Measurements from ENCODE around the gene RWDD1. TPM values are rescaled to one million over a fixed set of nuclear protein-coding genes. Genes with fewer than 3 reads are reported as not detected.
A peak's percentile ranks its signal among the peaks of the same experiment; 100 is the strongest.

The RWDD1 gene
- total RNA-seq, 1 donor from 2014 or later: 49.6 TPM

- peaks cover 30% of the 10 kb centered on the region for H3K27me3 Mint-ChIP-seq (ENCODE audit: low read depth)
- no peaks in the 10 kb centered on the region for H3K9me3 Mint-ChIP-seq
- peak within 1 kb of the TSS; percentile 95 for H3K4me3 Mint-ChIP-seq
- peak; percentile 75 for DNase-seq (ENCODE audit: low read depth, low spot score)
- peaks cover 3% of the 10 kb centered on the region for H3K36me3 Mint-ChIP-seq (ENCODE audit: low read depth)
- TF ChIP-seq, protein P1, sequence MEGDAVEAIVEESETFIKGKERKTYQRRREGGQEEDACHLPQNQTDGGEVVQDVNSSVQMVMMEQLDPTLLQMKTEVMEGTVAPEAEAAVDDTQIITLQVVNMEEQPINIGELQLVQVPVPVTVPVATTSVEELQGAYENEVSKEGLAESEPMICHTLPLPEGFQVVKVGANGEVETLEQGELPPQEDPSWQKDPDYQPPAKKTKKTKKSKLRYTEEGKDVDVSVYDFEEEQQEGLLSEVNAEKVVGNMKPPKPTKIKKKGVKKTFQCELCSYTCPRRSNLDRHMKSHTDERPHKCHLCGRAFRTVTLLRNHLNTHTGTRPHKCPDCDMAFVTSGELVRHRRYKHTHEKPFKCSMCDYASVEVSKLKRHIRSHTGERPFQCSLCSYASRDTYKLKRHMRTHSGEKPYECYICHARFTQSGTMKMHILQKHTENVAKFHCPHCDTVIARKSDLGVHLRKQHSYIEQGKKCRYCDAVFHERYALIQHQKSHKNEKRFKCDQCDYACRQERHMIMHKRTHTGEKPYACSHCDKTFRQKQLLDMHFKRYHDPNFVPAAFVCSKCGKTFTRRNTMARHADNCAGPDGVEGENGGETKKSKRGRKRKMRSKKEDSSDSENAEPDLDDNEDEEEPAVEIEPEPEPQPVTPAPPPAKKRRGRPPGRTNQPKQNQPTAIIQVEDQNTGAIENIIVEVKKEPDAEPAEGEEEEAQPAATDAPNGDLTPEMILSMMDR (conservative IDR thresholded peaks at IDR 0.05): no peak
- peak within 1 kb of the TSS; percentile 100 for H3K27ac Mint-ChIP-seq (ENCODE audit: unreplicated experiment)
- peaks cover 21% of the 10 kb centered on the region for H3K4me1 Mint-ChIP-seq
Measured at GRCh38 chr6:116615937-116616736, 44.8 kb downstream of the RWDD1 start, which contains the start of gene RSPH4A. TSS of gene RSPH4A (plus strand) at chr6:116616479. CDS start at chr6:116616624, 145 bp downstream.

DNA sequence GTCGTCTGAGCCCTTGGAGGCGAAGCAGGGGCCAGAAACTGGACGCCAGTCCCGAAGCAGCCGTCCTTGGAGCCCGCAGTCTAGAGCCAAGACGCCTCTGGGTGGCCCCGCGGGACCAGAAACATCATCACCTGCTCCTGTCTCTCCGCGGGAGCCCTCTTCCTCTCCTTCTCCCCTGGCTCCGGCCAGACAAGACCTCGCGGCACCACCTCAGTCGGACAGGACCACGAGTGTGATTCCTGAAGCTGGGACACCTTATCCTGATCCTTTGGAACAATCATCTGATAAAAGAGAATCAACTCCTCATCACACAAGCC is 45.4 kb downstream of the RWDD1 start:
- Mint-ChIP-seq H3K27me3 (ENCODE audit: low read depth) (peaks cover 29% of the 10 kb centered on the region), H3K9me3 (no peaks in the 10 kb centered on the region), H3K4me1 (peaks cover 17% of the 10 kb centered on the region), H3K36me3 (ENCODE audit: low read depth) (peaks cover 3% of the 10 kb centered on the region), H3K27ac (ENCODE audit: unreplicated experiment) (peak overlapping the region; percentile 91), H3K4me3 (peak overlapping the region; percentile 95)
- TF ChIP-seq, protein P1 (conservative IDR thresholded peaks at IDR 0.05): no peak
- peak; percentile 5 for DNase-seq (ENCODE audit: low read depth, low spot score)

DNA sequence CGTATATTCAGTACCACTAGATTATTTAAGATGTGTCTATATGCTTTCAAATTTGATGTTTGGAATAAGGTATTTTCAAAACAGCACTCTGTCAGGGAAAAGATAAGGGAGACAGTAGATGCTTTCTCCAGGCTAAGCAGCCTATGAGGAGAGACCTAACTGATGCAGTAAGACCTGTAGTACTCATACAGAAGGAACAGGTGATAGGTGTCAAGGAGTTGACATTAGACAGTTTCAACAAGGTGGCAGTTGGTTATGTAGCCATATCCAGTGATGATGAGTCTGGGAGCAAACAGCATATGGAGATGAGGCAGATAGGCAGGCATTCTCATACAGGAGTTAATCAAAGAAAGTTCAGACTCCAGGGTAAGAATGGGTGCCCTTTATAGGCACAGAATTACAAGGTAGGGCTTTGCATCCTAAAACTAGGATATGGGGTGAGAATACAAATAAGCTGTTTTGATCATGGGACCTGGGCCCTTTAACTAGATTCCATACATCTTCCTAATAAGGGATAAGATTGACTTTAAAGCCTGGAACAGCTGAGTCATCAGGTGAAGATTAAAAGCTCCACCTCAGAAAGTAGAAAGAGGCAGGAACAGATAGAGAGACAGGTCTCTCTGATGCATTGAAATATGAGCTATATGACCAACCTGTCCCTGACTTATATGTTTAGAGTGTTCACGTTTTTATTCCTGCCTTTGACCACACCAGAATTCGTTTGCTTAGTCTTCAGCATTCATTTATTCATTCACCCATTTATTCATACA is 52.9 kb downstream of the RWDD1 start:
- Mint-ChIP-seq H3K4me3 (no peak overlapping the region), H3K36me3 (ENCODE audit: low read depth) (peaks cover 3% of the 10 kb centered on the region), H3K4me1 (no peaks in the 10 kb centered on the region), H3K27ac (ENCODE audit: unreplicated experiment) (no peak overlapping the region), H3K27me3 (ENCODE audit: low read depth) (peaks cover 2% of the 10 kb centered on the region), H3K9me3 (no peaks in the 10 kb centered on the region)
- DNase-seq (ENCODE audit: low read depth, low spot score): no peak
- TF ChIP-seq, protein P1 (conservative IDR thresholded peaks at IDR 0.05): no peak

- no peaks in the 10 kb centered on the region for H3K9me3 Mint-ChIP-seq
- DNase-seq (ENCODE audit: low read depth, low spot score): no peak
- no peaks in the 10 kb centered on the region for H3K4me1 Mint-ChIP-seq
- no peak overlapping the region for H3K27ac Mint-ChIP-seq (ENCODE audit: unreplicated experiment)
- TF ChIP-seq, protein P1 (conservative IDR thresholded peaks at IDR 0.05): no peak
- no peak overlapping the region for H3K4me3 Mint-ChIP-seq
- peaks cover 3% of the 10 kb centered on the region for H3K36me3 Mint-ChIP-seq (ENCODE audit: low read depth)
- H3K27me3 Mint-ChIP-seq (ENCODE audit: low read depth): peaks cover 2% of the 10 kb centered on the region
Measured at GRCh38 chr6:116625872-116626271, 54.6 kb downstream of the RWDD1 start.

DNA sequence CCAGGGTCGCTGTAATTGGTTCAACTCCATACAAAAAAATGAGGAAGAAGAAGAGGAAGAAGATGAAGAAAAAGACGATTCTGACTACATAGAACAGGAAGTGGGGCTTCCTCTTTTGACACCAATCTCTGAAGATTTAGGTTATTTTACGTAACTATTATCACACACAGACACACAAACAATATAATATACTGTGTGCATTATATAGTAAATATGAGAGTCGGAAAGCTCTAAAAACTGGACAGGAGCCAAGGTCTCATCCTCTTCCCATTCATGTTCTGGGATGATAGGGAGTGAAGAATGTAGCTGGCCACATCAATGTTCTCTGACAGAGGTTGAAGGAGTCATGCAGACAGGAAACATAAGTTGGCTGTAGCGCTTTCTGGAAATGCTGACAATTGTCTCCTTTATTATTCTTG is 58.3 kb downstream of the RWDD1 start:
- TF ChIP-seq, protein P1 (conservative IDR thresholded peaks at IDR 0.05): no peak
- Mint-ChIP-seq H3K36me3 (ENCODE audit: low read depth) (peaks cover 8% of the 10 kb centered on the region), H3K4me3 (no peak overlapping the region), H3K4me1 (no peaks in the 10 kb centered on the region), H3K27ac (ENCODE audit: unreplicated experiment) (no peak overlapping the region), H3K27me3 (ENCODE audit: low read depth) (no peaks in the 10 kb centered on the region), H3K9me3 (no peaks in the 10 kb centered on the region)
- no peak for DNase-seq (ENCODE audit: low read depth, low spot score)

All from neural crest cell (in vitro differentiated cells).